IPS-NIHi7 (cell line): Measurements from ENCODE around the gene HTRA1.

Experiments used
- DNase-seq: peaks from one replicate; pipeline ENCODE4 v3.0.0; 2012; ENCODE audit warnings: mixed read lengths; ENCODE audit errors: extremely low spot score

HTRA1 gene

DNA sequence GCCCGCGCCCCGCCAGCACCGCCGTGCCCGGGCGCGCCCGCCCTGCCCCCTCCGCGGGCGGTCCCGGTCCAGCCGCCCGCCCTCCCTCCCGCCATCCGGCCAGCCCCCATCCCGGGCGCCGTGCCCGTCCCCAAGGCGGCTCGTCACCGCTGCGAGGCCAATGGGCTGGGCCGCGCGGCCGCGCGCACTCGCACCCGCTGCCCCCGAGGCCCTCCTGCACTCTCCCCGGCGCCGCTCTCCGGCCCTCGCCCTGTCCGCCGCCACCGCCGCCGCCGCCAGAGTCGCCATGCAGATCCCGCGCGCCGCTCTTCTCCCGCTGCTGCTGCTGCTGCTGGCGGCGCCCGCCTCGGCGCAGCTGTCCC, at the start of gene HTRA1:
Gene HTRA1, plus strand, starts transcription at position 187 of the 362 bp plus-strand sequence. Its CDS starts 100 bp downstream, at position 287.
- DNase-seq, result peak; percentile 80

DNA sequence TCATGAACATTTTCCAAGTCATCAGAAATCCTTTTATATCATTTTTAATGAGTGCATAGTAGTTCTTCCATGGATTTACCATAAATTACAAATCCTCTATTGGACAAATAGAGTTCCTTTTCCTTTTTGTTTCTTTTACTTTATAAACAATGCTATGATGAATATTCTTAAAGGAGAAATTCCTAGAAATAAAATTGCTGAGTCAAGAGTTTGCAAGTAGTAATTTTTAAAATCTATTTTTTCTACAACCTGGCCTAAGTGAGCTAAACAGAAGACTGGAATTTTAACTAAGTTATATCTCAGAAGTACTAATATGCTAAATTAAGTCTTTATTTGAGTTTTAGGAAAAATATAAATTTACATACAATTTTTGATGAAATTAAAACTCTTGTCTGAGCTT, 48.0 kb upstream of the HTRA1 start:
- DNase-seq, result no peak

DNA sequence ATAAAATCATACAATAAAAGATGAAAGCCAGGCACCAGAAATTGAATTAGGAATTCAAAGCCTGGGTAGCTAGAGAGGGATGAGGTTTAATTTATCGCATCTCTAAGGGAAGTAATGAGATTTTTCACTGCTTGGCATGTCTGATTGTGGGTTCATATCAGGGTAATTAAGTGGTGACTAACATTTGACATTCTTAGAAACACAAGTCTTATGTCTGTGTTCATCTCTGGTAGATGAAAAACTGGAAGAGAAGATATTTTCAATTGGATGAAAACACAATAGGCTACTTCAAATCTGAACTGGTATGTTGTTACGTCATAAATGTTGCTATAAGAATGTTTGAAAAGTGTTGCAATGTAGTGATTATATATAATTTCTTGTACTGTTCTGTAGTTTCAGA, 43.7 kb upstream of the HTRA1 start:
- no peak for DNase-seq

DNA sequence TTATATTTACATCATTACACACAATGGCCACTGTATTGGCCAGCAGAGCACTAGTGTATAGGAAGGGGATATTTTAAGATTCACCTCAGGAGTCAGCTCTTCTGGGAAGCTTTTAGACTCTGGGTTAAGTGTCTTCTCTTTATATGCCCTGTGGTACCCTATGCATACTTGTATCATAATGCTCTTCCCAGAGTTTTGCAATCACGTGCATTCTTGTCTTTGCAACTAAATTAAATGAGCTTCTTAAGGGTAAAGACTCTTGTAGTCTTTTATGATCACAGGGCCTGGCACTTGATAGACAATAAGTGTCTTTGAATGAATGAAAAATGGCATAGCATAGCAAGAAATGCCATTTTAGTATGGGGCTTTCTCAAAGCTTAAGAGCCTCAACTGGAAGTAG, 42.3 kb upstream of the HTRA1 start:
- DNase-seq, result no peak

DNA sequence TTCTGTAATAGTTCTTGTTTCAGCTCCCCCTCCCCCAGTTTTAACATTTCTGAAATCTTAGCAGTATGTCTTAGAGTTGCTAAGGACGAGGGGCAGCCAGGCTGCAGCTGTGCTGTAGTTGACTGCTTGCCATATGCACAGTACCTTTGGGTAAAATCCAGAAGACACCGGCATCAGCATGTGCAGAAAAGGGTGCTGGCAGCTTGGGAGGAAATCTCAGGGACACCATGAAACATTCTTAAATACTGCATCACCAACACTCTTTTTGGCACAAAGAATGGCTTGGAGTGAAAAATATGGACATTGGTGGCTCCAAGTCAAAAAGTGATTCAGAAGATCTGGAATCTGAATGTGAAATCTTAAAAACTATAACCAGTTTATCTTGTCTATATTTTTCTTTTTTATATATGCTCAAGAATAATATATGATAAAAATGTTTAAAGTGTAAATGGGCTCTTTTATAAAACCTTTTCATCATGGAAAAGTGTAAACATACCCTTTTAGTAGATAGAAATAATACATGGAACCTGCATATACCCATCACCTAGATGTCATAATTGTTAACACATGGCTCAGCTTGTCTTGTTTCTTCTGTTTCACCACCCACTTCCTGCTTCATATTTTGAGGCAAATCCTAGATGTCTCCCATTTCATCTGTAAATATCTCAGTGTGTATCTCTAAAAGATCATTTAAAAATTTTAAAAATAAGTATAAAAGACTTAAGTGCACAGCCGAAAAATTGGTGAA, 41.3 kb upstream of the HTRA1 start:
- DNase-seq, result no peak

DNA sequence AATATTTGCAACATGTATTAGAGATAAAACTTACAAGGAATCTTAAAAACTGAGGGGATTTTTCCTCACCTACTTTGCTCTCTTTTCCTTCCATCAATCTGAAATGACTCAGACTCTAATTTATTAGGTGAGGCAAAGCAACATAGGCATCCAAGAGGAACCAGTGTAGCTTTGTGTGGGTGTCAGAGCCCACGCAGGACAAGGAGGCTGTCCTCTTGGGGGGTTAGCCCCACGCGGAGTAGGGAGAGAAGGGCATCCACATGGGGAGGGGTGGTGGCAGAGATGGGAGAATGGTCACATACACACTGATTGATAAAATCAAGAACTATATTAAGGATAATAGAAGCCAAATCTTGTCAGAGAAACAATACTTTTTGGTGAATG, 40.7 kb upstream of the HTRA1 start:
- DNase-seq, result no peak

DNA sequence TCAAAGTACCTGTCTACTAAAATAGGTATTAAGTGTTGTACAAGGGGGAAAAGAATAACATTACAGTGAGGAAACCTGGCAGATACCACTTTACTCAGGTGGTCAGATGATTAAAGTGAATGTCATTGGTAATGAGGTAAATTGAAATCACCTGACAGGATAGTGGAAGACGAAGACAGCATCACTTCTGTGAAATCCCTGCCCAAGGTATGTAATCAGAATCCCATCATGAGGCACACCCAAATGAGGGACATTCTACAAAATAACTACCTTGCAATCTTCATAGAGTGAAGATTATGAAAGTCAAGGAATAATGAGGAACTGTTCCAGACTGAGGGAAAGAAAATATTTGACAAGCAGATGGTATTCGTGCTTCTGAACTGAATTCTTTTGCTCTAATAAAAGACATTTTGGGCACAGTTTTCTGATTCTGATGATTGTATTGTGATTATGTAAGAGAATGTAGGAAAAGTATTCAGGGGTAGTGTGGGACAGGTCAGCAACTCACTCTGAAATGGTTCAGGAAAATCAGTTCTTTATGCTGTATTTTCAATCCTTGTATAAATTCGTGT, 40.2 kb upstream of the HTRA1 start:
- DNase-seq, result no peak

DNA sequence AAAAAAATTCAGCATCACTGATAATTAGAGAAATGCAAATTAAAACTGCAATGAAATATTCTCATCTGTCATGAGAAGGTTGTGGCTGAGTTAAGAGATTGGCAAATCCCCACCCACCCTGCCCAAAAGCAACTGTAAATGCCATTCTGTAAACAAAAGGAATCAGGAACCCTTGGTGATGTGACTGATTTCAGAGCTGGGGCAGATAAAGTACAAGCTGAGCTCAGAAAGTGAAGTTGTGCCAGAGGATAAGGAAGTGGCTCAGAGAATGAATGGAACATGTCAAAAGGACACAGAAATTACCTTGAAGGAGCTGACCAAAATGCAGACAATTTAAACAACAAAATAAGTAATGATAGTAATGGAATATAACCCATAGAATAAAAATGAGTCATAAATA, 39.6 kb upstream of the HTRA1 start:
- DNase-seq, result no peak

DNA sequence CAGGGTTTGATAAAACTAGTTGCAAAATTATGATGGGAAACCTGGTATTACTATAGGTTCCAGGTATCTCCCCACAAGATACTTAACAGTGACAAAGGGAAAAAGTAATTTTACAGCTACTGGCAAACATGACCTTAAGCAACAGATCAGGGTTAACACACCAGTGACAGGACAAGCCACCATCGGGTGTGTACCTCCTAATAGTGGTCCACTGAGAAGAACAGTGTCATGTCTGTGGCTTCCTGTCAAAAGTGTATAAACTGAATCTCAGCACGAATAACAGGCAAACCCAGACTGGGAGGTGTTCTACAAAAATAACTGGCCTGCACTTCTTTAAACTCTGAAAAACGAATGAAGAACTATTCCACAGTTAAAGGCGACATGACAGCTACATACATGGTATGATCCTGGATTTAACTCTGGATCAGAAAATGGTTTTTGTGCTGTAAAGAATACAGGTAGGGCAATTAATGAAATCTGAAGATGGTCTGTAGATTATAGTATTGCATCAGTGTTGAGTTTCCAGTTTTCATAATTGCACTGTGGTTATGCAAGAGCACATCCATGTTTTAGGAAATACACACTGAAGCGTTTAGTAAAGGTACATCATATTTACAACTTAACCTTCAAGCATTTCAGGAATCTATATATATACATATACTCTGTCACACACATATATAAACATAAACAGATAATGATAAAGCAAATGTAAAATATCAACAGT, 38.9 kb upstream of the HTRA1 start:
- no peak for DNase-seq

DNA sequence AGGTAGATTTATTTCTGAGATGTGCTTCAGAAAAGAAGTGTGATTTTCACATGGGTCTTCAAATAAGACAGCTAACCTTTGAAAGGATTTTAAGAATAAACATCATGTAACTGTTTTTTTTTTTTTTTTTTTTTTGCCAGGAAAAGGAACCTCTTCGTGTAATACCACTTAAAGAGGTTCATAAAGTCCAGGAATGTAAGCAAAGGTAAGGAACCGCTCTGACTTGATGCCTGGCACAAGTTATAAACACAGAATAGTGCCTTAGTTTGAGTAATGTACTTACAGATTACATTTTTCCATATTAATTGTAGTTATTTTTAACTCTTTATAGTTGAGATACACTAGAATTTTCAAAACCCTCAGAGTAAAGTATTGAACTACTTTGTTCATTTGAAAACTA, 37.3 kb upstream of the HTRA1 start:
- no peak for DNase-seq

DNA sequence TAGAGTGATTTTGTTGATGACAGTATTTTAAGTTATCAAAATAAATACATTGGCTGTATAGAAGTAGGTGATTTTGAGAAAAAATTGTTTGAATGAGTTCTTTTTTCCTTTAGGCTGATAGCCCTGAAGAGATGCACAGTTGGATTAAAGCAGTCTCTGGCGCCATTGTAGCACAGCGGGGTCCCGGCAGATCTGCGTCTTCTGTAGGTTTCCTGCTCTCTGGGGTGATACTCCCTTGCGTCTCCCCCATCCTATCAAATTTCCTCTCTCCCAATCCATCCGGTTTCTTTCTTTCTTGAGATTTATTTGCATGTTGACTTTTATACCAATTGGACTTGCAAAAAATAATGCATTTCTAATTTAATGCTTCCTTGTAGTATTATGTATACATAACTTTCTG, 34.5 kb upstream of the HTRA1 start:
- DNase-seq, result no peak

DNA sequence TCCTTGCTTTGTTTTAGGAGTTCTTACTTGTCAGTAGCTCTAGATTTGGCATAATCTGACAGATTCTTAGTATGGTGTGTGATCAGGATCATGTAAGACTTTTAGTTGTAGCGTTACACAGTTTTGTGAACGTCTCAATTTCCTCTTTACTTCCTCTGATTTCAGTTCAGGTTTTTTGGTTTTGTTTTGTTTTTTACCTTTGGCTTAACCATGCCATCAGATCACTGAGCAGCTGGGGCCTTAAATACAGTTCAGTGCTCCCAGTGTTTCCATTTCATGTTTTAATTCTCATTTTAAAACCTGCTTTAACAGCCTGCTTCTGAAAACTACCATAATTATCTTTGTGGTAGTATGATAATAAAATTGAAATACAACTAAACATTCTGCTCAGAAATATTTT, 34.1 kb upstream of the HTRA1 start:
- DNase-seq, result no peak

DNA sequence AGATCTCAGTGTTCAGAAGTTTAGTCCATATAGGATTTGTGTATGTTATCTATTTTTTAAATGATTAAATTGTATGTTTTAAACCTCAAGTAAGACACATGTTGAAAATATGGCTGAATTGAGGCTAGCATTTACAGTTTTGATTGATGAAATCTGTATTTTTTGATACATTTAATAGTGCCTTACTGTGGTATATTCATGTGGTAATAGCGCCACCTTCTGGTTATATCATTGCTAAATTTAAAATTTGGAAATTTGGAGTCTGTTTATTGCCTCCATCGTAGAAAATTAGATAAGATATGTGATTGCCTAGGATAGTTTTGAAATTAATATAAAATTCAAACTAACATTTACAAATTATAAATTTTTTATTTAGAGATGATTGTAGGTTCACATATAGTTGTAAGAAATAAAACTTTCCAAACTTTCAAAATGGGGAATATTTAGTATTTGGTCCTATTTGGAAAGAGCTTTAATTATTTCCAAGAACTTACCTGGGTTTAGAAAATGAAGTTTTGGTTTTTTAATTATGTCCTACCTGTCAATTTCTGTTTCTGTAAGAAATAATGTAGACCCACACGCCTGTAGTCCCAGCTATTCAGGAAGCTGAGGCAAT, 26.0 kb upstream of the HTRA1 start:
- DNase-seq, result no peak

DNA sequence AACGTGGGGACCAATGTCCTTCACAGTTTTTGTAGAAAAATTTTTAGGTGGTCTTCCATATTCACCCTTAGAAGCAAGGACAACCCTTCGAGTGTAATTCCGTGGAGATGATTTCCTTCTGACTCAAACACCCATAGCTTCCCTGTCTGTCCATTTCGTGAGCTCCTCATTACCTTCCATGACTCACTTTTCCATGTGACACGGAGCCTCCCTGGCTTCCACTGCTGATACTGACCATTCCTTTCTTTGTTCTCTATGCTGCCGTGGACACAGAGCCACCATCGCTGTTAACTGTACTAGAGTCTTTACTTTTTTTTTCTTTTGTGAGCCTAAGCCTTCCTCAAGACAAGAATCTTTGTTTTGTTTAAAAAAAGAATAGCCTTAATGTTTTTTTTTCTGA, 19.4 kb upstream of the HTRA1 start:
- no peak for DNase-seq

DNA sequence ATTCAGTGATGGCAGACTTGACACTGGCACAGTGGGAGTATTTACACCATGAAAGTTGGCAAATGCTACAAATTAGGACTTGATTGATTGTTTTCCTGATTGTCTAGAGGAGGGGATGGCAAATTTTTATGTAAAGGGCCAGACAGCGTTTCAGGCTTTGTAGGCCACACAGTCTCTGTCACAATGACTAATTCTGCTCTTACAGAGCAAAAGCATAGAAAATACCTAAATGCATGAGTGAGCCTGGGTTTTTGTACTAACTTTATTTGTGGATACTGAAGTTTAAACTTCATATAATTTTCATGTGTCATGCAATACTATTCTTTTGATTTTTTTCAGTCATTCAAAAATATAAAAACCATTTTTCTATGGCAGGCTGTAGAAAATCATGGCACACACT, 15.9 kb upstream of the HTRA1 start:
- no peak for DNase-seq

DNA sequence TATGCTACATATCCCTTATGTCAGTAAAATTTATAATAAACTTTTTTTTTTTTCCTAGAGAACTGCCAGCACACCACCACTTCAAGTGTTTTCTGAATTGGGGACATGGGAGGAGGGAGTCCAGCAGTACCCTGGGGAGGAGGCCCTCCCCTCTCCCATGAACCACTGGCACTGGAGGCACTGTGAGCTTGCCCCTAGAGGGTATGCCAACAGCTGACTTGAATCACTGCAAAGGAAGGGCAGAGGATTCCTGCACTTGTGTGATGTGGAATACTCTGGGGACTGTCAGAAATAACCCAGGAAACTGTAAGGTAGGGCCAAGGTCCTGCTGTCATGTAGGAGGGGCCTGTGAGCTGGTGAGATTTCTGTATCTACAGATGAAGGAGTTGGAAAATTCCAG, 15.4 kb upstream of the HTRA1 start:
- DNase-seq, result no peak

DNA sequence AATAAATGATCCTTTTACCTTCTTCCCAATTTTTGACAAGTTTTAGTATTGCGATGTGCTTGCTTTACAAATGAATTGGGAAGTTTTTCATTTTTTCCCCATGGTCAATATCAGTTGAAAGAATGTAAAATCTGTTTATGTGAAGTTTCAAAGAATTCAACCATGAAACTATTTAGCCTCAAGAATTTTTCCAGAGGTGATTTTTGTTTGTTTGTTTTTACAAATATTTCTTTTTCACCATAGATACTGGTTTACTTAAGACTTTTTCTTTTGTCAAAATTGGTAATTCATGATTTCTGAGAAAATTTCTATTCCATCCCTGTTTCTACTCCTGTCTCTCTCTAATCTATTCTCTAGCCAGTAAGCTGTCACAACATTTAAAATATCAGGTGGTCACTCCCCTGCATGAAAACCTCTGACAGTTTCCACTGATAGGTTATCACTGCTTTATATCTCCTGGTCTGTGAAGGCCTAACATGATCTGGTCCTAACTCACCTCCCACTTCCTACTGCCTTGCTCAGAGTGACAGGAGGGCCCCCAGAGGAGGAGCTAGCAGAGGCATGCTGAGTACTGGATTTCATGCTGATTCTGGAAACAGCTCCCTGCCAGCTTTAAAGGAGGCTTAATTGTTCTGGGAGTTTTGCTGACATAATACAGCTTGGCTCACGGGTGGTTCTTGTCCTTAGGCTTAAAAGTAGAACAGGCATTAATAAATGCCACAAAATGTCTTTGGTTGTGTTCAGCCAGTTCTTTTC, 14.5 kb upstream of the HTRA1 start:
- peak; percentile 46 for DNase-seq

DNA sequence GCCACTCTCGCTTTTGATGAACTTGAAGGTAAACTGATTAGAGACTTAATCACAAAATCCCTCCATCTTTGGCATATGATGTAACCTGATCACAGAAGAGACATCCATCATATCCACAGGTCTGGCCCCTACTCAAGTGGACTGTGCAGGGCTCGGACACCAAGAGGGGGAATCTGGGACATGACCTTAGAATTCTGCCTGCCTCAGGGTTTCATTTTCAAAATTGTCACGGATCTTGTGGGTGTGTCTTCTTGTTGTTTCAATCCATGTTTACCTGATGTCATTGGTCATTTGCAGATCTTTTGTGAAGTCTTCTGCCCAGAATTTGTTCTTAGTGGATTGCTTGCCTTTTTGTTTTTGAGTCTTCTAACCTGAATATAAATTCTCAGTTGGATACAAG, 12.8 kb upstream of the HTRA1 start:
- DNase-seq, result no peak

DNA sequence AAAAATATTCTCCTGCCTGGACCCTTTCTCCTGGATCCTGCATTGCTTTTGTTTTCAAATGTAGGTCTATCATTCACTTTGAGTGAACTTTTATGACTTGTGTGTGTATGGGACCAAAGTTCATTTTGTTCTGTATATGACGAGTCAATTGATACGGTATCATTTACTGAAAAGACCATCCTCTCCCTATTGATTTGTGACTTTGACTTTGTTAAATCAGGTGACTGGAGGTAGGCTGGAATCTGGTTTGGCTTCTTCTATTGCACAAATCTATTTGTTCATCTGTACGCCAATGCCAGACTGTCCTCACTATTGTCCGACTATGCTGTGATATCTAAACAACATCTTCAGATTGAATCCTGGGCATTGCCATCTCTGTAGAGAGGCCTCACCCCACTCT, 12.2 kb upstream of the HTRA1 start:
- no peak for DNase-seq

DNA sequence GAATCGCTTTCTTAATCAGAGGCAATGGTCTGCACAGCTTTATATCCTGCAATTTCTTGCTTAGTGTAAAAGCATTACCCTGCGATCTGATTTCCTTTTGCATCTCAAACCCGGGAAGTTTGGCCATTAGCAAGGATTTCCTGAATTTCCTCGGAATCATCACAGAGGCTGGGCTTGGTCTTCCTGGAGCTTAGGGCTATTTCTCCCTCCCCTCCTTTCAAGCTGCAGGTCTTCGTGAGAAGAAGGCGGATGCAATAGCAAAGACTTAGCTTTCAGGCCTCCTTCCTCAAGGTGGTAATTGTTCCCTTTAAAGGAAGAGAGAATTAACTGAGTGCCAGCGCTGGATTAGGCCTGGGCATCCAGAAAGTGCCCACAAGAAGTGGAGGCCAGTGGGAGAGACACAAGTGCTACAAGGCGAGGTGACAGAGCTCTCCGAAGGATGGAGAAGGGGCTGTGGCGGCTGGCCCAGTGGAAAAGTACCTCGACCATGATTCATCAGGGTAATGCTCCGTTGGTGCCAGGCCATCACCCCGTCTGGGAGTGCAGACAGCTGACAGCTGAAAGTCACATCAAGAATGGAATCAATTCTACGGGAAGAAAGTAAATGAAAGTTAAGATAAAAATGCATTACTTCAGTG, 10.9 kb upstream of the HTRA1 start:
- DNase-seq, result no peak

DNA sequence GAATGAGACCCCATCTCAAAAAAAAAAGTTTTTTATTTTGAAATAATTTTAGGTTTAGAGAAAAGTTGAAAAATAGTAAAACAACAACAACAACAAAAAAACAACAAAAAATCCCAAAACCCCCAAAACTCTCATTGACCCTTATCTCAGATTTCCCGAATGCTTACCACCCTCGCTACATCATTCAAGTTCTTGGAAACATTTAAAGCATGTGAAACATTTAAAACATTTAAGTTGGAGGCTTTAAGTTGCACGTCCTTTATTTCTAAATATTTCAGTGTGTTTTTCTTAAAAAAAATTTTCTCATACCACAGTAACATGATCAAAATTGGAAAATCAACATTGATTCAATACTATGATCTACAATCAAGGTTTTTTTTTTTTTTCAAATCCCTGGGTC, 7.3 kb upstream of the HTRA1 start:
- DNase-seq, result no peak

DNA sequence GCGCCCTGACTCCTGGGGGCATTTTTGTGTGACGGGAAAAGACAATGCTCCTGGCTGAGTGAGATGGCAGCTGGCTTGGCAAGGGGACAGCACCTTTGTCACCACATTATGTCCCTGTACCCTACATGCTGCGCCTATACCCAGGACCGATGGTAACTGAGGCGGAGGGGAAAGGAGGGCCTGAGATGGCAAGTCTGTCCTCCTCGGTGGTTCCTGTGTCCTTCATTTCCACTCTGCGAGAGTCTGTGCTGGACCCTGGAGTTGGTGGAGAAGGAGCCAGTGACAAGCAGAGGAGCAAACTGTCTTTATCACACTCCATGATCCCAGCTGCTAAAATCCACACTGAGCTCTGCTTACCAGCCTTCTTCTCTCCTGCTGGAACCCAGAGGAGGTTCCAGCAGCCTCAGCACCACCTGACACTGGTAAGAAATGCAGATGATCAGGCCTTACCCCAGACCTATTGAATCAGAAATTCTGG, 6.7 kb upstream of the HTRA1 start, which contains the start of gene ARMS2:
Gene ARMS2, plus strand, starts transcription at position 51 of the 478 bp plus-strand sequence. Its CDS starts 75 bp downstream, at position 126.
- DNase-seq, result no peak
